GM23338 (cell line): ENCODE data around the gene ACO2.

Experiments used
- CREB1 ChIP-seq: fragments of 250-450 bp; sonication (Bioruptor Pico); IDR thresholded peaks from 2 replicates; pipeline ENCODE4 v1.5.0; 2020; ENCODE audit warnings: low read depth, mild to moderate bottlenecking, moderate library complexity
- CTCF ChIP-seq, 2 experiments: fragments of 200-600 bp in 1 of 2; sonication (generic) in 1 of 2; conservative IDR thresholded peaks; 2 replicates each; pipeline versions ENCODE4 v1.5.1 to v1.6.1; 2016 to 2017; ENCODE audit warnings: antibody characterized with exemption in 2 of 2, low read depth in 2 of 2, mild to moderate bottlenecking in 2 of 2, moderate library complexity in 1 of 2
- ETS1 ChIP-seq: IDR thresholded peaks from 2 replicates; pipeline ENCODE4 v1.6.1; 2016; ENCODE audit warnings: antibody characterized with exemption
- EZH2 ChIP-seq: fragments of 200-600 bp; sonication (generic); IDR thresholded peaks from one replicate; pipeline ENCODE4 v1.8.0; 2017; ENCODE audit warnings: antibody characterized with exemption, mild to moderate bottlenecking, low read depth; ENCODE audit not compliant: unreplicated experiment
- EZH2phosphoT487 ChIP-seq: fragments of 200-600 bp; sonication (generic); IDR thresholded peaks from one replicate; pipeline ENCODE4 v1.8.1; 2018; ENCODE audit warnings: antibody characterized with exemption; ENCODE audit not compliant: unreplicated experiment
- JUNB ChIP-seq: IDR thresholded peaks from one replicate; pipeline ENCODE4 v1.6.1; 2016; ENCODE audit warnings: antibody characterized with exemption; ENCODE audit not compliant: unreplicated experiment
- TF ChIP-seq, protein P1 (sequence below): IDR thresholded peaks from one replicate; pipeline ENCODE4 v1.6.1; 2018; ENCODE audit warnings: antibody characterized with exemption; ENCODE audit not compliant: unreplicated experiment

GRCh38 chr22:41522813-41523212 is 53.9 kb downstream of the ACO2 start:
- no peak for TF ChIP-seq CTCF (conservative IDR thresholded peaks at IDR 0.05; ENCODE audit: low read depth in 2 of 2)
- no peak for TF ChIP-seq EZH2phosphoT487
- no peak for TF ChIP-seq EZH2
- no peak for TF ChIP-seq ETS1
- TF ChIP-seq JUNB, result no peak
- TF ChIP-seq CREB1, result no peak
- TF ChIP-seq, protein P1, sequence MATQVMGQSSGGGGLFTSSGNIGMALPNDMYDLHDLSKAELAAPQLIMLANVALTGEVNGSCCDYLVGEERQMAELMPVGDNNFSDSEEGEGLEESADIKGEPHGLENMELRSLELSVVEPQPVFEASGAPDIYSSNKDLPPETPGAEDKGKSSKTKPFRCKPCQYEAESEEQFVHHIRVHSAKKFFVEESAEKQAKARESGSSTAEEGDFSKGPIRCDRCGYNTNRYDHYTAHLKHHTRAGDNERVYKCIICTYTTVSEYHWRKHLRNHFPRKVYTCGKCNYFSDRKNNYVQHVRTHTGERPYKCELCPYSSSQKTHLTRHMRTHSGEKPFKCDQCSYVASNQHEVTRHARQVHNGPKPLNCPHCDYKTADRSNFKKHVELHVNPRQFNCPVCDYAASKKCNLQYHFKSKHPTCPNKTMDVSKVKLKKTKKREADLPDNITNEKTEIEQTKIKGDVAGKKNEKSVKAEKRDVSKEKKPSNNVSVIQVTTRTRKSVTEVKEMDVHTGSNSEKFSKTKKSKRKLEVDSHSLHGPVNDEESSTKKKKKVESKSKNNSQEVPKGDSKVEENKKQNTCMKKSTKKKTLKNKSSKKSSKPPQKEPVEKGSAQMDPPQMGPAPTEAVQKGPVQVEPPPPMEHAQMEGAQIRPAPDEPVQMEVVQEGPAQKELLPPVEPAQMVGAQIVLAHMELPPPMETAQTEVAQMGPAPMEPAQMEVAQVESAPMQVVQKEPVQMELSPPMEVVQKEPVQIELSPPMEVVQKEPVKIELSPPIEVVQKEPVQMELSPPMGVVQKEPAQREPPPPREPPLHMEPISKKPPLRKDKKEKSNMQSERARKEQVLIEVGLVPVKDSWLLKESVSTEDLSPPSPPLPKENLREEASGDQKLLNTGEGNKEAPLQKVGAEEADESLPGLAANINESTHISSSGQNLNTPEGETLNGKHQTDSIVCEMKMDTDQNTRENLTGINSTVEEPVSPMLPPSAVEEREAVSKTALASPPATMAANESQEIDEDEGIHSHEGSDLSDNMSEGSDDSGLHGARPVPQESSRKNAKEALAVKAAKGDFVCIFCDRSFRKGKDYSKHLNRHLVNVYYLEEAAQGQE, result no peak
